B cell (primary cell): ENCODE measurements around the gene PUS3. TPM values are rescaled to one million over a fixed set of nuclear protein-coding genes. Genes with fewer than 3 reads are reported as not detected.
"Not testable (repeated sequence)": the region's sequence is repeated elsewhere in the genome, so short reads cannot be mapped to it uniquely, and the experiment has no call there.

Experiments used
- ATAC-seq: fragments of 200-7000 bp; cut with Tn5 transposase; one replicate; pipeline ENCODE4 v1.10.0; 2021; ENCODE audit warnings: low read depth, mild to moderate bottlenecking, moderate number of reproducible peaks, moderate library complexity
- CTCF ChIA-PET: fragments of 350-600 bp; sonication (Branson Sonifier 250); formaldehyde crosslinking; loops from one replicate; lab custom pipeline; 2021; ENCODE audit warnings: antibody characterized with exemption, inconsistent platforms; lab: Charles Lee
- POLR2A ChIA-PET: fragments of 350-600 bp; sonication (Branson Sonifier 250); formaldehyde crosslinking; loops from one replicate; lab custom pipeline; 2021; ENCODE audit warnings: antibody characterized with exemption; lab: Charles Lee
- DNase-seq: peaks from one replicate; pipeline ENCODE4 v3.0.0; 2013
- H2AFZ ChIP-seq: 2 replicates; pipeline ENCODE4 v1.6.1; 2012; ENCODE audit warnings: mild to moderate bottlenecking, low read depth, low read length; ENCODE audit not compliant: insufficient read depth, poor library complexity, severe bottlenecking
- H3K27ac ChIP-seq, 2 donors: 1 replicate in 1 of 2; 2 replicates in 1 of 2; pipeline ENCODE4 v1.5.1; 2012 to 2013; ENCODE audit warnings: low read length in 2 of 2, mild to moderate bottlenecking in 2 of 2, moderate library complexity in 1 of 2
- H3K27me3 ChIP-seq, 4 experiments: fragments of 200-600 bp in 1 of 4; sonication (generic) in 1 of 4; replicated peaks in 1 of 4; 1 replicate in 2 of 4; 2 replicates in 2 of 4; pipeline versions ENCODE4 v1.6.1 to v1.7.0; 2013 to 2016; ENCODE audit warnings: low read length in 3 of 4, mild to moderate bottlenecking in 2 of 4, mixed read lengths in 1 of 4, moderate library complexity in 1 of 4; ENCODE audit not compliant: insufficient read depth in 4 of 4, control insufficient read depth in 3 of 4; ENCODE audit errors: control extremely low read depth in 1 of 4
- H3K36me3 ChIP-seq, 2 experiments: replicated peaks in 1 of 2; 1 replicate in 1 of 2; 2 replicates in 1 of 2; pipeline versions ENCODE4 v1.6.1 to v1.7.1; 2013; ENCODE audit warnings: low read length in 1 of 2; ENCODE audit not compliant: insufficient read depth in 2 of 2, control insufficient read depth in 1 of 2; ENCODE audit errors: control extremely low read depth in 1 of 2, extremely low read depth in 1 of 2
- H3K4me1 ChIP-seq, 2 donors: fragments of 200-600 bp in 1 of 2; sonication (generic) in 1 of 2; 1 replicate in 1 of 2; 2 replicates in 1 of 2; pipeline versions ENCODE4 v1.5.1 to v1.6.1; 2013 to 2017; ENCODE audit warnings: low read length in 2 of 2; ENCODE audit not compliant: control insufficient read depth in 2 of 2, insufficient read depth in 2 of 2
- H3K4me2 ChIP-seq: replicated peaks from 2 replicates; pipeline ENCODE3; 2012; ENCODE audit warnings: mild to moderate bottlenecking, low read depth, low read length; ENCODE audit not compliant: poor library complexity, severe bottlenecking
- H3K4me3 ChIP-seq, 5 experiments: fragments of 200-600 bp in 1 of 5; sonication (generic) in 1 of 5; 1 replicate in 3 of 5; 2 replicates in 2 of 5; pipeline versions ENCODE4 v1.5.1 to v1.7.0; 2011 to 2016; ENCODE audit warnings: low read length in 4 of 5, mild to moderate bottlenecking in 4 of 5, low read depth in 2 of 5, control low read depth in 1 of 5, moderate library complexity in 1 of 5; ENCODE audit not compliant: insufficient read depth in 1 of 5; ENCODE audit errors: control extremely low read depth in 1 of 5, extremely low read depth in 1 of 5
- H3K79me2 ChIP-seq: fragments of 200-600 bp; sonication (generic); one replicate; pipeline ENCODE4 v1.6.0; 2016; ENCODE audit warnings: low read length; ENCODE audit not compliant: control insufficient read depth, insufficient read depth
- H3K9ac ChIP-seq: fragments of 200-600 bp; sonication (generic); 2 replicates; pipeline ENCODE4 v1.6.1; 2017; ENCODE audit warnings: mild to moderate bottlenecking, low read length, moderate library complexity
- H3K9me3 ChIP-seq, 3 donors: one replicate each; pipeline versions ENCODE4 v1.6.1 to v1.7.1; 2013; ENCODE audit warnings: low read length in 2 of 3; ENCODE audit not compliant: control insufficient read depth in 2 of 3, insufficient read depth in 1 of 3; ENCODE audit errors: control extremely low read depth in 1 of 3
- H4K20me1 ChIP-seq: 2 replicates; pipeline ENCODE4 v1.6.0; 2012; ENCODE audit warnings: mild to moderate bottlenecking, low read length; ENCODE audit not compliant: insufficient read depth, control insufficient read depth, poor library complexity, severe bottlenecking
- H3K27ac Mint-ChIP-seq: one replicate; pipeline ENCODE4 v1.8.0; 2021; ENCODE audit warnings: mixed read lengths
- H3K27me3 Mint-ChIP-seq: one replicate; pipeline ENCODE4 v1.8.0; 2021; ENCODE audit warnings: mixed read lengths
- H3K4me1 Mint-ChIP-seq: one replicate; pipeline ENCODE4 v1.8.0; 2021; ENCODE audit warnings: mixed read lengths
- H3K4me3 Mint-ChIP-seq: one replicate; pipeline ENCODE4 v1.8.0; 2021; ENCODE audit warnings: mixed read lengths
- H3K9me3 Mint-ChIP-seq: one replicate; pipeline ENCODE4 v1.8.0; 2022; ENCODE audit warnings: mixed read lengths; ENCODE audit not compliant: insufficient read depth
- CTCF ChIP-seq: fragments of 200-600 bp; IDR thresholded peaks from one replicate; pipeline ENCODE4 v1.8.0; 2022; ENCODE audit warnings: antibody characterized with exemption, mild to moderate bottlenecking
- EZH2 ChIP-seq: IDR thresholded peaks from 2 replicates; pipeline ENCODE4 v1.6.1; 2012; ENCODE audit warnings: borderline replicate concordance, low read depth, mild to moderate bottlenecking, moderate library complexity, low read length; ENCODE audit not compliant: insufficient read depth, poor library complexity, severe bottlenecking
- WGBS: methylation state at CpG from one replicate; pipeline ENCODE4 v1.1.5; 2013; ENCODE audit warnings: missing lambda C conversion rate; ENCODE audit not compliant: insufficient coverage; 5-methylcytosine and 5-hydroxymethylcytosine counted together
- intact Hi-C: fragments of 100-400 bp; cut with micrococcal nuclease; formaldehyde crosslinking; loops from one replicate; pipeline ENCODE4 v1.10.0; 2022
- polyA plus RNA-seq: library from polyadenylated mRNA; depleted of rRNA; stranded (reverse); fragments of >200 nt; gene quantifications from 2 replicates; pipeline ENCODE4 v1.2.3, GENCODE V29; 2012
- total RNA-seq, 2 donors: library from RNA; stranded (reverse); fragments of 120-200 nt in 1 of 2; gene quantifications; 1 replicate in 1 of 2; 2 replicates in 1 of 2; pipeline versions ENCODE4 v1.2.3 to v1.2.4, GENCODE V29; 2013 to 2022

PUS3 gene
- total and polyA plus RNA-seq, 2 donors (not counting 1 experiment from before 2014, with no cell fraction given): 2.7 to 8.1 TPM

GRCh38 chr11:125862786-125863185, 40.2 kb downstream of the PUS3 start:
- 98% methylated on average over 12 of the region's 33 CpGs for WGBS
- H3K27me3 ChIP-seq, H3K4me3 ChIP-seq, H3K4me3 Mint-ChIP-seq, H3K36me3 ChIP-seq, H3K27ac Mint-ChIP-seq, H3K9me3 ChIP-seq, CTCF ChIA-PET, H3K27ac ChIP-seq, H3K4me1 ChIP-seq, H3K27me3 Mint-ChIP-seq, POLR2A ChIA-PET, H2AFZ ChIP-seq, H3K4me2 ChIP-seq, intact Hi-C loops, H3K4me1 Mint-ChIP-seq, ATAC-seq, H4K20me1 ChIP-seq, DNase-seq, H3K9me3 Mint-ChIP-seq, H3K9ac ChIP-seq, H3K79me2 ChIP-seq: not testable (repeated sequence)

- POLR2A ChIA-PET, CTCF ChIA-PET, DNase-seq, intact Hi-C loops, H3K9me3 ChIP-seq, H3K36me3 ChIP-seq, H3K4me3 Mint-ChIP-seq, H3K9ac ChIP-seq, H3K4me2 ChIP-seq, H3K4me3 ChIP-seq, H3K4me1 ChIP-seq, H3K4me1 Mint-ChIP-seq, H3K27ac Mint-ChIP-seq, H3K79me2 ChIP-seq, H3K27me3 ChIP-seq, H4K20me1 ChIP-seq, H3K9me3 Mint-ChIP-seq, H2AFZ ChIP-seq, H3K27ac ChIP-seq, ATAC-seq: not testable (repeated sequence)
- 98% methylated on average over 9 of the region's 9 CpGs for WGBS
- peaks cover 14% of the 10 kb centered on the region for H3K27me3 Mint-ChIP-seq
Observed at GRCh38 chr11:125857670-125858069, 45.3 kb downstream of the PUS3 start.

GRCh38 chr11:125846188-125846587, 56.8 kb downstream of the PUS3 start:
- ChIA-PET POLR2A (no interaction called here), CTCF (no interaction called here)
- no peak overlapping the region for H3K9ac ChIP-seq
- no peak overlapping the region for H3K27ac ChIP-seq
- no peak overlapping the region for H3K4me3 Mint-ChIP-seq
- no peak overlapping the region for H3K4me2 ChIP-seq
- peaks cover 0 to 23% (median 15%) of the 10 kb centered on the region in 3 donors for H3K9me3 ChIP-seq
- intact Hi-C loops: no loop called here
- no peak overlapping the region for H2AFZ ChIP-seq
- no peaks in the 10 kb centered on the region for H3K4me1 Mint-ChIP-seq
- no peaks in the 10 kb centered on the region for H3K79me2 ChIP-seq
- H4K20me1 ChIP-seq: no peaks in the 10 kb centered on the region
- H3K27ac Mint-ChIP-seq: no peak overlapping the region
- H3K9me3 Mint-ChIP-seq: peaks cover 14% of the 10 kb centered on the region
- H3K4me1 ChIP-seq: no peaks in the 10 kb centered on the region
- DNase-seq: no peak
- H3K27me3 Mint-ChIP-seq: no peaks in the 10 kb centered on the region
- no peak for ATAC-seq
- H3K36me3 ChIP-seq: no peaks in the 10 kb centered on the region
- TF ChIP-seq CTCF (no peak), EZH2 (no peak)
- H3K27me3 ChIP-seq: no peaks in the 10 kb centered on the region
- H3K4me3 ChIP-seq: no peak overlapping the region
